ENCODE data around the gene SSR2.

Gene SSR2

DNA sequence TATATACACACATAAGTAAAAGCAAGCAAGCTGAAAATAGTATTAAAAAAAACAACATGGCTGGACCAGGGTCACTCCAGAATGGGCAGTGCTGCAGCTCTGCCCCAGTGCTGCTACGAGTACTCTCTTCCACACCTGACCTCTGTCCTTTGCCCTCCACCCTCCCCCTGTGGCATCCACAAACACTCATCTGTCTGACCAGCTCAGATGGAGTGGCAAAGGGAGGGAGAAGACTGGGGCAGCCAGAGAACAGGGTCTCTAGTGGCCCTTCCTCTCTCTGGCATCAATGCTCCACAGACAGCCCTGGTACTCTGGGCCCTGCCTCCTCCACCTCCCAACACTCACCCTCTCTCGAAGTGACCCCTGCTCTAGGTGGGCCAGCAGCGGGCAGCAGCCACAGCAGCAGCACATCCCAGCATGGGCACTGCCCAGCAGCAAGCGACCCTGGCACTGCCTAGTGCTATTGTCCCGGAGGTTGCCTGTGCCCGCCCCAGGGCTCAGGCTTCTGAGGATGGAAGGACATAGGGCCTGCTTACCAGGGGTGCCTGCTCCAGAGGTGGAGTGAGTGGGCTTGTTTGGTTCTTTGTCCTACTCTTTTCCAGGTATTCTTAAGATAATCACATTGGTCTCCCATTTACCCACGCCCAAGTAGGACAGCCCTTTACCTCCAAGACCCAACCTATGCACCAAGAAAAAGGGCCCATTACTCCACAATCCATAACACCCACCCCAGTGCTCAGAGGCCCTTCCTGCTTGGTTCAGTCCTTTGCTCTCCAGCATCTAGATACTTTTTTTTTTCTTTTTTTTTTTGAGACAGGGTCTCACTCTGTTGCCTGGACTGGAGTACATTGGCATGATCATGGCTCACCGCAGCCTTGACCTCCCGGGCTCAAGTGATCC is 48.6 kb downstream of the SSR2 start:
- DNase-seq: no peak

- DNase-seq: no peak
These were observed 50.1 kb downstream of the SSR2 start for GRCh38 chr1:155970531-155971167.

DNA sequence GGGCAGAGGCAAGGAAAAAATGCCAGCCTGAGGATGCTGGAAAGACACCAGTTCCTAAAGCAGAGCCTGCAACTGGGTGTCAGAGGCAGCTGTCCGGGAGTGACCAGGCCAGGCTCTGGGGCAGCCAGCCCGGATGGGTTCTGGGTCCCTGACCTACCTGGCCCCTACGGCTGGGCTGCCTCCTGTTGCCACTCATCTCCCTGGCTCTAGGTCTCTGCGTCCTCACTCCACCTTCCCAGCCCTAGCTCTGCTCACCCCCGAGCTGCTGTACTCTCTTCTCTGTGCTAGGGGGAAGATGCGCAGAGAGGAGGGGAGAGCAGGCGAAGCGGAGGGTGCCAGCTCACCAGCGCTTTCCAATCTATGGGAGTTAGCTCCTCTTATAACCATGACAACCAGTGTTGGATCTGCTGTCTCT is 51.4 kb downstream of the SSR2 start:
- no peak for DNase-seq

DNA sequence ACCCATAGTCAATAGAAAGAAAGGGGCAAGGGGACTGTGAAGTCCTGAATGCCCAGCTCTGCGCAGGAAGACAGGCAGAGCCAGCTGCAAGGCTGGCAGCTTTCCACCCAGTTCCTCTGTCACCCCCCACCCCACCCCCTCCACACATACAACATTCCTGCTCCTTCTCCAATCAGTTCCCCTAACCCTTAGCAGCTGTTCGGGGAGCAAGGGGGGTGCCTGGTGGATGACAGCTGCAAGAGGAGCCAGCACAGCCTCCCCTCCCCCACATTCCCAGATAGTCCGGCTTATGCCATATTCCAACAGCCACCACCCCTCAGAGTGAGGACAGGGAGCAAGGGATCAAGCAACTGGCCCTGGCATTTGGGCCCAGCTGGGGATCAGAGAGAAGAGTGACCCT is 52.1 kb downstream of the SSR2 start:
- DNase-seq: no peak

DNA sequence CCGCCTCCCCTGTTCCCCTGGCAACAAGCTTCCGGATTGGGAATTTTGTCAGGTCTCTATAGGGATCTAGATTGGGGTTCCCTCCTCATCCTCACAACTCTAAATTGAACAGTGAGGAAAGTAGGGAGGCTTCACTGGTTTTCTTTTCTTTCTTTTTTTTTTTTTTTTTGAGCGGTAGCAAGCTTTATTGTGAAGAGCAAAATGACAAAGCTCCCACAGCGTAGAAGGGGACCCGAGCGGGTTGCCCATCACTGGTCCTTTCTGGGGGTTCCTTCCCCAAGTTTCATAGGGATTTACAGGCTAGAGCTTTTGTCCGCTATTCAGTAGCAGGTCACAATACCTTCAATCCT is 52.7 kb downstream of the SSR2 start:
- DNase-seq: no peak

- no peak for DNase-seq
These were observed 53.3 kb downstream of the SSR2 start for GRCh38 chr1:155967341-155968050.

DNA sequence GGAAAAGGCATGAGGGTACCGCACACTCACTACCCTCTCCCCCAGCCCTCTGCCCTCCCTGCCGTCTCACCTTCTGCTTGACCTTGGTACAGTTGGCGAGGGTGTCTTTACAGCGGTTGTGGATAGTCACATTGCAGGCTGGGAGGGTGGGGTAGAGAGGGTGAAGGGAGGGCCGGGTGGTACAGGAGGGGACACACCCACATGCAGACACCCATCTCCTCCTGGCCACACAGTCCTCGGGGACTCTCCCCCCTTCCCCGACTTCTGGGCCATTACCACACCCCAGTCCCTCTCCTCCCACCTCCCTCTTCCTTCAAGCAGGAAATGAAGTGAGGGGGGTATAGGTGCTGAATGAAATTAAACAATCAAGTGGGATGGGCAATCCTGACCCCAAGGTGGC is 54.0 kb downstream of the SSR2 start:
- DNase-seq: no peak

DNA sequence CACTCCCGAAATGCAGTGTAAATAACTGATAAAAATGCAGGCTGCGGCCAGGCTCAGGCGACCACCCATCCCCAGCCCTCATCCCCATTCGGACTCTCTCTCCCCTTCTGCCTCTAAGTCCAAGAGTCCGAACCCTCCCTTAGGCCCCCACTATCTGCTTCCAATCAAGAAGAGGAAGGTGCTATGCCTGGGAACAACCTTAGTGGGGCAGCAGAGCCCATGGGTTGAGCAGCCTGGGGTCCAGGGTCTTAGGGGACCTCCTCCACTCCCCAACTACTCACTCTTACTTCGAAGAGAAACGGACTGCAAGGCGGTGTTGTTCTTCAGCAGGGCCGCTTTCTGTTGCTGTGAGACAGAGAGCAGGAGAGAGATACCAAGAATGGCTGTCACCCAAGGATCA is 54.6 kb downstream of the SSR2 start:
- no peak for DNase-seq

DNA sequence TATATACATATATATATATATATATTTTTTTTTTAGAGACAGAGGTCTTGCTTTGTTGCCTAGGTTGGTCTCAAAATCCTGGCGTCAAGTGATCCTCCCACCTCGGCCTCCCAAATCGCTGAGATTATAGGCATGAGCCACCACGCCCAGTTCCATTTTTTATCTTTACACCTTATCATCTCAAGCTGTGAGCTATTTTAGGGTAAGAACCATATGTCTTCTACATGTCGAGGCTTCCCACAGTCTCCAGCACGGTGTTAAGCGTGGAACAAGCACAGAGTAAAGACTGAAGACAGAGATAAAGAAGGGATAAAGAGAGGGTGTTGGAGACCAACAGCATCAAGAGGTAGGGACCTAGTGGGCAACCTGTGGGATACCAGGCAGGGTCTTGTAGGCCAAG is 56.6 kb downstream of the SSR2 start:
- DNase-seq: no peak

GRCh38 chr1:155962599-155963211 is 58.0 kb downstream of the SSR2 start:
- DNase-seq: no peak

GRCh38 chr1:155961937-155962336 is 58.8 kb downstream of the SSR2 start:
- no peak for DNase-seq

GRCh38 chr1:155960081-155960745 is 60.5 kb downstream of the SSR2 start:
- DNase-seq: no peak
